HG02981 (cell line): Measurements from ENCODE around the gene ANAPC10.
"Not testable (repeated sequence)": the region's sequence is repeated elsewhere in the genome, so short reads cannot be mapped to it uniquely, and the experiment has no call there.

Experiments used
- ATAC-seq: cut with Tn5 transposase; IDR thresholded peaks from one replicate; pipeline ENCODE4 v1.9.1; 2021; ENCODE audit warnings: mild to moderate bottlenecking, moderate library complexity; ENCODE audit not compliant: unreplicated experiment

ANAPC10 gene

DNA sequence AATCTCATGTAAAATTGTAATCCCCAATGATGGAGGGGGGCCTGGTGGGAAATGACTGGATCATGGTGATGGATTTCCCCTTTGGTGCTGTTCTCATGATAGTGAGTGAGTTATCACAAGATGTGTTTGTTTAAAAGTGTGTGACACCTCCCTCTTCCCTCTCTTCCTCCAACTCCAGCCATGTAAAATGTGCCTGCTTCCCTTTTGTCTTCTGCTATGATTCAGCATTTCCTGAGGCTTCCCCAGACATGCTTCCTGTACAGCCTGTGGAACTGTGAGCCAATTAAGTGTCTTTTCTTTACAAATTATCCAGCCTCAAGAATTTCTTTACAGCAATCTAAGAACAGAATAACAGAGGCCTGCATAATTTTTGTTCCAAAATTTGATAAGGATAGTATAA lies 85.2 kb downstream of the ANAPC10 start:
- no peak for ATAC-seq

GRCh38 chr4:145011636-145012035 lies 86.4 kb downstream of the ANAPC10 start:
- ATAC-seq: no peak

- ATAC-seq: not testable (repeated sequence)
Observed at GRCh38 chr4:145010315-145010714, 87.7 kb downstream of the ANAPC10 start.

DNA sequence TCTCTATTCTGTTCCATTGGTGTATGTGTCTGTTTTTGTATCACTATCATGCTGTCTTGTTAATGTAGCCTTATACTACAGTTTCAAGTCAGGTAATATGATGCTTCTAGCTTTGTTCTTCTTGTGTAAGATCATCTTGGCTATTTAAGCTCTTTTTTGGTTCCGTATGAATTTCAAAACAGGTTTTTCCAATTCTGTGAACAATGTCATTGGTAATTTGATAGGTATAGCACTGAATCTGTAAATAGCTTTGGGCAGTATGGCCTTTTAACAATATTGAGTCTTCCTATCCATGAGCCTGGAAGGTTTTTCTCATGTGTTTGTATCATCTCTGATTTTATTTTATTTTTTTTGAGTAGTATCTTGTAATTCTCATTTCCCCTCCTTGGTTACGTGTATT lies 94.3 kb downstream of the ANAPC10 start:
- ATAC-seq: no peak

- no peak for ATAC-seq
Observed at GRCh38 chr4:145001635-145002034, 96.4 kb downstream of the ANAPC10 start.

DNA sequence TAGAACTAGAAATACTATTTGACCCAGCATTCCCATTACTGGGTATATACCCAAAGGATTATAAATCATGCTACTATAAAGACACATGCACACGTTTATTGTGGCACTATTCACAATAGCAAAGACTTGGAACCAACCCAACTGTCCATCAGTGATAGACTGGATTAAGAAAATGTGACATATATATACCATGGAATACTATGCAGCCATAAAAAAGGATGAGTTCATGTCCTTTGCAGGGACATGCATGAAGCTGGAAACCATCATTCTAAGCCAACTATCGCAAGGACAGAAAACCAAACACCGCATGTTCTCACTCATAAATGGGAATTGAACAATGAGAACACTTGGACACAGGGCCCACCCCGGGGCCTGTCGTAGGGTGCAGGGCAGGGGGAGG lies 97.3 kb downstream of the ANAPC10 start:
- ATAC-seq: not testable (repeated sequence)

DNA sequence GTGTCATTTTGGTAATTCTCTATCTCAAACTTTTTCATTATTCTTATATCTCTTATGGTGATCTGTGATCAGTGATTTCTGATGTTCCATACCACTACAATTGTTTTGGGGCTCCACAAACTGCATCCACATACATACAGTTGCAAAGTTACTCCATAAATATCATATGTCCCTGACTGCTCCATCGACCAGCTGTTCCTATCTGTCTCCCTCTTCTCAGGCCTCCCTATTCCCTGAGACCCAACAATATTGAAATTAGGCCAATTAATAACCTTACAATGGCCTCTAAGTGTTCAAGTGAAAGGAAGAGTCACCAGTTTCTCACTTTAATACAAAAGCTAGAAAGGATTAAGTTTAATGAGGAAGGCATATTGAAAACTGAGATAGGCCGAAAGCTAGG lies 108.7 kb downstream of the ANAPC10 start:
- ATAC-seq: no peak

DNA sequence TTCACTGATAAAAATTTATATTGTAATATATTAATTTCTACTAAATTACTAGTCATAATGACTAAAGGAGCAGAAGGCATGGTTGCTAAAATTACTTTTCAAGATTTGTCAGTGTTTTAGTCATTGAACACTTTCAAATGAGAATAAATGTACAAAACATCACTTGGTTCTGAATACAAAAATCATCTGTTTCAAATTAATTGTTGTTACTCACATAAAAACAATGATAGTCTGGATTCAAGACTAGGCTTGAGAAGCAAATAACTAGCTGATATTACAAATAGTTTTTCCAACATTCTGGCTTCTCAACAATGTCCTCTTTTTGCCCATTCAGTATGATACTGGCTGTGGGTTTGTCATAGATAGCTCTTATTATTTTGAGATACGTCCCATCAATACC lies 112.5 kb downstream of the ANAPC10 start:
- ATAC-seq: no peak

- no peak for ATAC-seq
Observed at GRCh38 chr4:144985014-144985413, 113.0 kb downstream of the ANAPC10 start.

GRCh38 chr4:144984241-144984640 lies 113.8 kb downstream of the ANAPC10 start:
- ATAC-seq: no peak

DNA sequence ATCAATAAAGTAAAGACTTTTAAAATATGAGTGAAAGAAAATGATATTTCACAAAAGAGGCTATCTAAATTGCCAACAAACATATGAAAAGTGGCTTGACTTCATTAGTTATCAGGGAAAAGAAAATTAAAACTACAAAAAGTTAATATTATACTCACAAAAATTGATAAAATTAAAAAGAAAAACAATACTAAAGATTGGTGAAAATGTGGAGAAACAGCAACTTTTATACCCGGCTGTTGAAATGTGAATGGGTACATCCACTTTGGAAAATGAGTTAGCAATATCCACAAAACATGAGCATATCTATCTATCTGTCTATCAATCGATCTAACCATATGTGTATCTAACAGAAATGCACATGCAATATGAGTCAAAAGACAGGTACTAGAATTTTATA lies 122.3 kb downstream of the ANAPC10 start:
- ATAC-seq: no peak

DNA sequence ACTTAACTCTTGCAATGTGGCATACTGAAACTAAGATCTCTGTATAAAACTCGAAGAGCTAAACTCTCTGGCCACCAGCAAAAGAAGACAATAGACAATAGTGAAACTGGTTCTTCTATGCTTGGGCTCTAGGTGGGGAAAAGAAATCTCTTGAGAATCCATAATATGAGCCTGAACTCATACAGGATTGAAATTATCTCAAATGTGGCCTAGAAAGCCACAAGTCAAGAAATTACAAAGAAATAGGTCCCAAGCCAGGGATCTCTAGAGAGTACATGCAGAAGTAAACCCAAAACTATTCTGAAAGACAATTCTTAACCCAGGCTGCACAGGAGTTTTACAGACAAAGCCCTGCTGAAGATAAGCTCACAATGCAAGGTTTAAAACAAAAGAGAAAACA lies 127.4 kb downstream of the ANAPC10 start:
- peak; percentile 59 for ATAC-seq

- no peak for ATAC-seq
Observed at GRCh38 chr4:144969821-144970220, 128.2 kb downstream of the ANAPC10 start.

- no peak for ATAC-seq
Observed at GRCh38 chr4:144968606-144969005, 129.4 kb downstream of the ANAPC10 start.

DNA sequence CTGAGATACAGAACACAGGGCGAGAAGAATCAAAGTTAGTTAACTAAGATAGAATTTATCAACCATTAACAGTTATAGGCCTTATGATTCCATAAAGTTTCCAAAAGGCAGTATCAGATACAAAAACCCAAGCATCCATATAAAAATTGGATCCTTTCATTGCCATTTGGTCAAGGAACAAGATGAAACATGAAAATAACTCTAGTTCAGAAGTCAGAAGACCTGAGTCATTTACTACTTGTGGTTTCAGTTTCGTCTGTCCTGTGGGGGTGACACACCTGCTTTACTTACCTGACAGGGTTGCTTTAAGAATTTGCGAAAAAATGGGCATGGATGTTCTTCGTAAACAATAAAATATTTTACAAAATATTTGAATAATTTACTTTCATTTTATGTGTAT lies 130.8 kb downstream of the ANAPC10 start:
- peak; percentile 71 for ATAC-seq

DNA sequence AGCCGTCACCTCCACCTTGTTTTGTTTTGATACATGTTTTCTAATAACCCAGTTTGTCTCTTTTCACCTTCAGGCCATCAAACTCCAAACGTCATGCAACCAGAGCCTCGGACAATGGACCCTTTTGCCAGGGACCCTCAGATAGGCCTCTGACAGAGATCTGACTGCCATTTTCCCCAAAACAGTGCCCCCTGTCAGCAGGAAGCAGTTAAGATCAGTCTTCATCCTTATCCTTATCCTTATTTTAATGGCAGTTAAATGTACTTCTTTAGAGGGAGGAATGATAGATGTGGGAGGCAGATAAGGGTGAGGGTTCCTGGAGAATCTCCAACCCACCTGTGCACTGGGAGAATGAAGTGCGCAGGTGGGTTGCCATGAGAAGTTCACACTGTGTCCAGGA lies 135.7 kb downstream of the ANAPC10 start:
- ATAC-seq: no peak

DNA sequence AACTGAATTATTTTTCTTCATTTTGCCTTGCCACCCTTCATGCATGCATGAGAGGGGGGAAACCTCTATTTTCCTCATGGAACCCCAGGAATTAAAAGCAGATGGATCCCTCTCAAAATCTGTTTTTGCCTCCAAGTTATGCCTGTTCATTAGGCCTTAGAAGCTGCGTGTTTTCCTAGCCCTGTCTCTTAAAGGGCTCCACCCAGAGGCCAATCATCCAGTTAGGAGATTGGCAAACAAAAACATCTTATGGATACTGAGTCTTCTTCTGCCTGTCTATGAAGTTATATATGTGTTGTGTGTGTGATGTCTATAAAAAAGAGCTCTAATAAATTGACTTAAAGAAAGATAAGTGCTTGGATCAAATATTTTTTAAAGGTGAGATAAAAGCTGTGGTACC lies 142.9 kb downstream of the ANAPC10 start:
- no peak for ATAC-seq

DNA sequence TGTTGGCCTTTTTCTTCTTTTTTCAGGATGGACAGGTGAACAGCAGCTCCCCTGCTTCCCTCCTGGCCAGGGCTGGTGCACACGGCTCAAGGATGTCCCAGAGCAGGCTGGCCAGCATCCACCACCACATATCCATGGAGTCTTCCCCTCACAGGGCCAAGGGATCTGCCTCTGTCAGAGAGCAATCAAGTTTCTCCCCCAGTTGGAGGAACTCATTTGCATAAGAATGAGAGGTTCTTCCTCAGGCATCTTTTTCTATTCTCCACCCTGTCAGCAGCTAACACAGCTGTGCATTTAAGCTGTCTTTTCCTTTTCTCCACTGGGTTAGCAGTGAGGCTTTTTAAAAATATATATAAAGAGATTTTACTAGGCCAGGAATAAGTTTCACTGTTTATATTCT lies 143.8 kb downstream of the ANAPC10 start:
- ATAC-seq: no peak

GRCh38 chr4:144948421-144948820 lies 149.6 kb downstream of the ANAPC10 start:
- no peak for ATAC-seq

- no peak for ATAC-seq
Observed at GRCh38 chr4:144948009-144948408, 150.0 kb downstream of the ANAPC10 start.
